ENCODE data around the gene LSM4.
A peak's percentile ranks its signal among the peaks of the same experiment; 100 is the strongest.
"Not testable (repeated sequence)": the region's sequence is repeated elsewhere in the genome, so short reads cannot be mapped to it uniquely, and the experiment has no call there.

Gene LSM4

GRCh38 chr19:18322759-18323460, at the start of gene LSM4:
TSS of gene LSM4 (minus strand) at chr19:18323076. CDS start at chr19:18323020, 56 bp downstream.
- peak within 1 kb of the TSS; percentile 82 for H3K4me3 ChIP-seq (ENCODE audit: low read depth, low read length)
- DNase-seq (ENCODE audit: low read depth) = peak; percentile 98

GRCh38 chr19:18368504-18369222, 45.8 kb upstream of the LSM4 start:
- no peak for DNase-seq (ENCODE audit: low read depth)
- no peak for TF ChIP-seq CTCF (conservative IDR thresholded peaks at IDR 0.05; ENCODE audit: low read depth, low read length)
- no peak overlapping the region for H3K4me3 ChIP-seq (ENCODE audit: low read depth, low read length)

More at GRCh38 chr19:18322759-18323460, at the start of gene LSM4:
- TF ChIP-seq CTCF (conservative IDR thresholded peaks at IDR 0.05; ENCODE audit: low read depth, low read length) = peak; percentile 53

GRCh38 chr19:18366021-18366435, 43.2 kb upstream of the LSM4 start:
- H3K4me3 ChIP-seq (ENCODE audit: low read depth, low read length) = no peak overlapping the region
- DNase-seq (ENCODE audit: low read depth) = no peak
- no peak for TF ChIP-seq CTCF (conservative IDR thresholded peaks at IDR 0.05; ENCODE audit: low read depth, low read length)

- TF ChIP-seq CTCF (conservative IDR thresholded peaks at IDR 0.05; ENCODE audit: low read depth, low read length) = no peak
- H3K4me3 ChIP-seq (ENCODE audit: low read depth, low read length) = no peak overlapping the region
Observed at GRCh38 chr19:18364826-18365528, 42.1 kb upstream of the LSM4 start.

GRCh38 chr19:18364277-18364825, 41.5 kb upstream of the LSM4 start:
- H3K4me3 ChIP-seq (ENCODE audit: low read depth, low read length) = not testable (repeated sequence)
- DNase-seq (ENCODE audit: low read depth) = peak; percentile 50

More at GRCh38 chr19:18364826-18365528, 42.1 kb upstream of the LSM4 start:
- DNase-seq (ENCODE audit: low read depth) = peak; percentile 100

GRCh38 chr19:18363787-18364186, 40.9 kb upstream of the LSM4 start:
- DNase-seq (ENCODE audit: low read depth) = no peak
- TF ChIP-seq CTCF (conservative IDR thresholded peaks at IDR 0.05; ENCODE audit: low read depth, low read length) = no peak
- H3K4me3 ChIP-seq (ENCODE audit: low read depth, low read length) = no peak overlapping the region
